ENCODE results near the gene XPOT. TPM values are rescaled to one million over a fixed set of nuclear protein-coding genes. Genes with fewer than 3 reads are reported as not detected.

The XPOT gene
- total RNA-seq, 2 donors from 2014 or later: 29.8 to 51.0 TPM

- no peak for DNase-seq
- H3K9ac ChIP-seq (ENCODE audit: low read depth in 2 of 2, low read length in 2 of 2): no peak overlapping the region
- no peaks in the 10 kb centered on the region for H3K36me3 ChIP-seq
- no peaks in the 10 kb centered on the region for H3K9me3 ChIP-seq
- H3K4me1 ChIP-seq: no peaks in the 10 kb centered on the region
- H3K27ac ChIP-seq: no peak overlapping the region
- intact Hi-C loops (cut with DNase I): no loop called here
- no peaks in the 10 kb centered on the region for H3K27me3 ChIP-seq
- H3K4me3 ChIP-seq: no peak overlapping the region
- TF ChIP-seq CTCF (IDR thresholded peaks at IDR 0.05): no peak
Measured at GRCh38 chr12:64473176-64473575, 69.0 kb downstream of the XPOT start.

DNA sequence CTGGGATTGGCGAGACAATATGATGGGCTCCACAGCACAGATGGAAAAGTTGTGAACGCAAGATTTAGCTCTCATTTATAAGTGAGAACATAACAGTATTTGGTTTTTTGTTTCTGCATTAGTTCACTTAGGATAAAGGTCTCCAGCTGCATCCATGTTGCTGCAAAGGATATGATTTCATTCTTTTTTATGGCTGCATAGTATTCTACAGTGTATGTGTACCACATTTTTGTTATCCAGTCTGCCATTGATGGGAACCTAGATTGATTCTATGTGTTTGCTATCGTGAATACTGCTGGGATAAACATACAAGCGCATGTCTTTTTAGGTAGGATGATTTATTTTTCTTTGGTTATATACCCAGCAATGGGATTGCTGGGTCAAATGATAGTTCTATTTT is 71.3 kb downstream of the XPOT start:
- Histone ChIP-seq H3K4me1 (no peaks in the 10 kb centered on the region), H3K27ac (no peak overlapping the region), H3K9ac (ENCODE audit: low read depth in 2 of 2, low read length in 2 of 2) (no peak overlapping the region), H3K4me3 (no peak overlapping the region), H3K9me3 (no peaks in the 10 kb centered on the region), H3K36me3 (no peaks in the 10 kb centered on the region), H3K27me3 (no peaks in the 10 kb centered on the region)
- no peak for TF ChIP-seq CTCF (IDR thresholded peaks at IDR 0.05)
- DNase-seq: no peak
- intact Hi-C loops (cut with DNase I): no loop called here

GRCh38 chr12:64476844-64477243 is 72.7 kb downstream of the XPOT start:
- Histone ChIP-seq H3K9me3 (no peaks in the 10 kb centered on the region), H3K27me3 (no peaks in the 10 kb centered on the region), H3K4me3 (no peak overlapping the region), H3K4me1 (no peaks in the 10 kb centered on the region), H3K27ac (no peak overlapping the region), H3K9ac (ENCODE audit: low read depth in 2 of 2, low read length in 2 of 2) (no peak overlapping the region), H3K36me3 (no peaks in the 10 kb centered on the region)
- DNase-seq: no peak
- TF ChIP-seq CTCF (IDR thresholded peaks at IDR 0.05): no peak
- intact Hi-C loops (cut with DNase I): no loop called here

DNA sequence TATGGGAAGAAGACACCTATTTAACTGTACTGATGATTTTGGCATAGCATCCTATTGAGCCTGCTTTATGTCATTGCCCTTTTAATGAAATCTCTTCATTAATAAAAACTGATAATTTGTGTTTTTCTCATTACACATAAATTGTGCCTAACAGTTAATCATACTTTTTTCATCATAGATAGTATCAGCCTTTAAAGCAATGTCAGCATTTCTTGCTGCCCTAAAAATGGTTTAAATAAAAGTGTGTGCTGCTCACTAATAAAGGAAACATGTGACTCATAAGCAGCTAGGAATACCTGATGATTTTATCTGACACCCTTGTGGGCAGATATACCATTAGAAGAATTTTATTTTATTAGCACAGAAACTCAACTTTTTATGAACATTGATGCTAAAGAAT is 74.5 kb downstream of the XPOT start:
- DNase-seq: no peak
- intact Hi-C loops (cut with DNase I): no loop called here
- no peak overlapping the region for H3K9ac ChIP-seq (ENCODE audit: low read depth in 2 of 2, low read length in 2 of 2)
- H3K36me3 ChIP-seq: no peaks in the 10 kb centered on the region
- no peak for TF ChIP-seq CTCF (IDR thresholded peaks at IDR 0.05)
- no peaks in the 10 kb centered on the region for H3K27me3 ChIP-seq
- no peaks in the 10 kb centered on the region for H3K4me1 ChIP-seq
- H3K4me3 ChIP-seq: no peak overlapping the region
- no peak overlapping the region for H3K27ac ChIP-seq
- H3K9me3 ChIP-seq: no peaks in the 10 kb centered on the region

- no peak for DNase-seq
- no peak for TF ChIP-seq CTCF (IDR thresholded peaks at IDR 0.05)
- Histone ChIP-seq H3K4me1 (no peaks in the 10 kb centered on the region), H3K27ac (no peak overlapping the region), H3K9ac (ENCODE audit: low read depth in 2 of 2, low read length in 2 of 2) (no peak overlapping the region), H3K9me3 (no peaks in the 10 kb centered on the region), H3K27me3 (no peaks in the 10 kb centered on the region), H3K36me3 (no peaks in the 10 kb centered on the region), H3K4me3 (no peak overlapping the region)
- intact Hi-C loops (cut with DNase I): no loop called here
Measured at GRCh38 chr12:64480148-64480547, 76.0 kb downstream of the XPOT start.

DNA sequence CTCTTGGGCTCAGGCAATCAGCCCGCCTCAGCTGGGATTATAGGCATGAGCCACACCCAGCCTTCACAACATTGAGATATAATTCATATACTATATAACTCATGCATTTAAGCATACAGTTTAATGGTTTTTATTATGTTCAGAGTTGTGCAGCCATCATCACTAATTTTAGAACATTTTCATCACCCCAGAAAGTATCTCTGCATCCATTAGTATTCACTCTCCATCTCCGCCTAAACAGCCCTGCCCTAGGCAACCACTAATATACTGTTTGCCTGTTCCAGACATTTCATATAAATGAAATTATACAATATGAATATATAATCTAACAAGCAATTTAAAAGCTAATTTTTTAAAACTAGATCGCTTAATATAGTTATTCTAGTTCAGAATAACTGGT is 82.5 kb downstream of the XPOT start:
- no peak for TF ChIP-seq CTCF (IDR thresholded peaks at IDR 0.05)
- Histone ChIP-seq H3K36me3 (peaks cover 5% of the 10 kb centered on the region), H3K27me3 (no peaks in the 10 kb centered on the region), H3K4me1 (no peaks in the 10 kb centered on the region), H3K4me3 (no peak overlapping the region), H3K9ac (ENCODE audit: low read depth in 2 of 2, low read length in 2 of 2) (no peak overlapping the region), H3K27ac (no peak overlapping the region), H3K9me3 (no peaks in the 10 kb centered on the region)
- intact Hi-C loops (cut with DNase I): no loop called here
- no peak for DNase-seq
